SH-SY5Y (cell line): Measurements from ENCODE around the gene SBNO2.

Experiments
- GATA2 ChIP-seq: IDR thresholded peaks from 2 replicates; pipeline ENCODE4 v1.6.1; 2011; ENCODE audit warnings: mild to moderate bottlenecking, low read depth, low read length
- GATA3 ChIP-seq: IDR thresholded peaks from 2 replicates; pipeline ENCODE4 v1.6.1; 2011; ENCODE audit warnings: low read depth, mild to moderate bottlenecking, low read length, moderate library complexity

DNA sequence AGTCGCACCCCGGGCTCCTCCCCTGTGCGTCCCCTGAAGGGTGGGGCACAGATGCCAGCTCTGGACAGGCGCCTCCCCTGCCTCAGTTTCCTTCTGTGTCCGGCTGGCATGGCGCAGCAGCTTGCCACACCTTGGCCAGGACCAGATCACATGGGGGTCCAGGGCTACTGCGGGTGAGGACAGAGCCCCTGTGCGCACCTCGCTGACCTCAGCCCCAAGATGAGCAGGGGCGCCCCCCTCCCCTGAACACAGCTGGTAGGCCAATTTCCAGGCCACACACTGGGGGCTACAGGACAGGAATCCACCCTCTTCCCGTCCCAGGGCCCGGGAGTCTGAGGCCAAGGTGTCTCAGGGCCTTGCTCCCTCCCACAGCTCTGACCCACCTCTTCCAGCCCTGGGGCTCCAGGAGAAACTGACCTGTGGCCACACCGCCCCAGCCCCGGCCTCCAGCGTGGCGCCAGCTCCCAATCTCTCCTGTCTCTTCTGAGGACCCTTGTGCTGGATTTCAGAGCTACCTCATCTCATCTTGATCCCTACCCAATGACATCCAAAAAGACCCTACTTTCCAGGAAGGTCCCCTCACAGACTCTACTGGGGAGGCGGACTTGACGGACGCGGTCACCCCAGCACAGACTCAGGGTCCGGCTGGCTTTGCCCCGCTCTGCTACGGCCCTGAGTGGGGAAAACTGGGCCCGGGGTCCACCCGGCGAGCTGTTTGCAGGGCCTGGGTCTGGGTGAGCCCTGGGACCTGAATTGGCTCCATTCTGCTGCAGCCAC is 28.2 kb downstream of the SBNO2 start:
- TF ChIP-seq GATA2 = no peak
- no peak for TF ChIP-seq GATA3
